ENCODE results near the gene NUDT22.

Gene NUDT22

DNA sequence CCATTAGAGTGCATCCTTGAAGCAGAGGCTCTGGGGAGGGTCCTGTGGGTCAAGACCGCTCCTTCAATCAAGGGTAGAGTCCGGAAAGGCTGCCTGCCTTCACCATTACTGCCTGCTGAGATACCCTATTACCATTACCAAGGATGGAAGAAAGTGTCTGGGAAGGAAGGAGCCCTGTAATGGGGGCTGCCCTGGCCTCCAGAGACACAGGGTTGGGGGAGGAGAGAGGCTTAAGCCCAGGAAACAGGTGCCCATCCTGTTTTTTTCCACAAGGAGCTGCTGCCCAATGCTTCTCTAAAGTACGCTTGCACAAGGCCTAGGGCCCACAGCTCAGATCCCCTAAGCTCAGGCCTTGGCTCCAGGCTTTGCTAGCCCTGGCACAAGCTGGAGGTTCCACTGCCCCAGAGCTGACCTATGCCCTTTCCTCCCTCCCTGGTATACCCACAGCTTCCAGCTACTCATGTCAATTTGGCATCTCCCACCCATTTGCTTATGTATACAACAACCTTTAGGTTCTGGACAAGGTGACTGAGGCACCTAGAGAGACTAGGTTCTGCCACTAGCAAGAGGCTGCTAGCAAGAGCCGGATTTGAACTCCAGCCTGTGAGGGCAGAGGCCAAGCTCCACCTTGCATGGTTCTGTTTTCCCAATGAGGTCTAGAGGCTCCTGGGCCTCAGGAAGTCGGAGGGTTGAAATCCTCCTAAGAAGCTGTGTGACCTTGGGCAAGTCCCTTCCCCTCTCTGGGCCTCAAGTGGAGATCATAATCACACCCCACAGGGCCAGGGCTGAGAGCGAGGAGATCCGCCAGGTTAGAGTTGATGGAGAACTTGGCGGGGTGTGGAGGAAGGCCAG lies 23.7 kb downstream of the NUDT22 start:
- Histone ChIP-seq H3K4me1 (ENCODE audit: insufficient read depth, low read length, severe bottlenecking) (peaks cover 46% of the 10 kb centered on the region), H3K79me2 (ENCODE audit: insufficient read depth, low read length) (no peaks in the 10 kb centered on the region; the same call in 1 of the 2 replicates), H4K20me1 (ENCODE audit: insufficient read depth, low read length) (no peaks in the 10 kb centered on the region), H3K9ac (ENCODE audit: low read length) (no peak overlapping the region), H2AFZ (ENCODE audit: low read length) (no peak overlapping the region), H3K9me3 (ENCODE audit: low read length) (no peaks in the 10 kb centered on the region), H3K9me2 (ENCODE audit: low read depth, low read length) (no peaks in the 10 kb centered on the region), H3K27me3 (ENCODE audit: insufficient read depth, low read length) (no peaks in the 10 kb centered on the region), H3F3A (ENCODE audit: insufficient read depth, low read length) (0 out of 2 replicates have a peak, but pooled peaks cover 3% of the 10 kb centered on the region), H3K36me3 (ENCODE audit: insufficient read depth, low read length) (peaks cover 9% of the 10 kb centered on the region; the same call in 1 of the 2 replicates), H3K4me2 (ENCODE audit: low read length) (no peak overlapping the region), H3K27ac (ENCODE audit: low read depth, low read length, poor library complexity, severe bottlenecking) (no peak overlapping the region), H3K4me3 (ENCODE audit: low read depth, low read length, poor library complexity, severe bottlenecking) (no peak overlapping the region)
- TF ChIP-seq, protein P1, sequence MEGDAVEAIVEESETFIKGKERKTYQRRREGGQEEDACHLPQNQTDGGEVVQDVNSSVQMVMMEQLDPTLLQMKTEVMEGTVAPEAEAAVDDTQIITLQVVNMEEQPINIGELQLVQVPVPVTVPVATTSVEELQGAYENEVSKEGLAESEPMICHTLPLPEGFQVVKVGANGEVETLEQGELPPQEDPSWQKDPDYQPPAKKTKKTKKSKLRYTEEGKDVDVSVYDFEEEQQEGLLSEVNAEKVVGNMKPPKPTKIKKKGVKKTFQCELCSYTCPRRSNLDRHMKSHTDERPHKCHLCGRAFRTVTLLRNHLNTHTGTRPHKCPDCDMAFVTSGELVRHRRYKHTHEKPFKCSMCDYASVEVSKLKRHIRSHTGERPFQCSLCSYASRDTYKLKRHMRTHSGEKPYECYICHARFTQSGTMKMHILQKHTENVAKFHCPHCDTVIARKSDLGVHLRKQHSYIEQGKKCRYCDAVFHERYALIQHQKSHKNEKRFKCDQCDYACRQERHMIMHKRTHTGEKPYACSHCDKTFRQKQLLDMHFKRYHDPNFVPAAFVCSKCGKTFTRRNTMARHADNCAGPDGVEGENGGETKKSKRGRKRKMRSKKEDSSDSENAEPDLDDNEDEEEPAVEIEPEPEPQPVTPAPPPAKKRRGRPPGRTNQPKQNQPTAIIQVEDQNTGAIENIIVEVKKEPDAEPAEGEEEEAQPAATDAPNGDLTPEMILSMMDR (IDR thresholded peaks at IDR 0.05; ENCODE audit: low read length), result no peak
- no peak for TF ChIP-seq EZH2 (IDR thresholded peaks at IDR 0.05; ENCODE audit: borderline replicate concordance, low read length)

DNA sequence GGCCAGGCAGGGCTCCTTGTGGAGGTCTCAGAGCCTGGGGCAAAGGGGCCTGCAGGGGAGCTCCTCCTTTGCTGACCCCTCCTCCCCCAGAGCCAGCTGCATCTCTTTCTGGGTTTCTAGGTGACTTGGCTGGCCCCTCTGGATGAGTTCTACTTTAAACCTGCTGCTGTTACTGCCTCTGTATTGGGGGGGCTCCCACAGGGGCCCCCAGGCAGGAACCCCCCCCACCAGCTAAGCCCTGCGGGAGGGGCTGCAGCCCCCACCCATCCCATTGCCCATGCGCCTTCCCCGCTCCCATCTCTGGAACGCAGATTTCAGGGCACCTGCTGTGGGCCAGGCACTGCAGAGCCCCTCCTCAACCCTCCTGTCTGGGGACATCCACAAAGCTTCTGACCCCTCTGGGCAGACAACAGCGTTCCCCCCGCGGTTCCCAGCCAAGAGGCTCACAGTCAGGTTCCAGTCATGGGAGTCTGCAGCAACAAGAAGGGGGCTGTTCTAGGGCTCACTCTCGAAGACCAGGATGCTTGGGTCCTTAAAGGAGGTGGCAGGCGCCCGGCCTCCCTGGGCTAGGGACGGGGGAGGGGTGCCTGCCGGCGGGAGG lies 24.4 kb downstream of the NUDT22 start:
- Histone ChIP-seq H4K20me1 (ENCODE audit: insufficient read depth, low read length) (no peaks in the 10 kb centered on the region), H3K79me2 (ENCODE audit: insufficient read depth, low read length) (no peaks in the 10 kb centered on the region; the same call in 1 of the 2 replicates), H3K27me3 (ENCODE audit: insufficient read depth, low read length) (no peaks in the 10 kb centered on the region), H3K4me3 (ENCODE audit: low read depth, low read length, poor library complexity, severe bottlenecking) (peak overlapping the region; percentile 71), H3K36me3 (ENCODE audit: insufficient read depth, low read length) (0 out of 2 replicates have a peak, but pooled peaks cover 7% of the 10 kb centered on the region), H3K4me2 (ENCODE audit: low read length) (peak overlapping the region; percentile 93), H3K9ac (ENCODE audit: low read length) (peak overlapping the region; percentile 71), H3K27ac (ENCODE audit: low read depth, low read length, poor library complexity, severe bottlenecking) (no peak overlapping the region), H3K9me2 (ENCODE audit: low read depth, low read length) (no peaks in the 10 kb centered on the region), H3K4me1 (ENCODE audit: insufficient read depth, low read length, severe bottlenecking) (peaks cover 39% of the 10 kb centered on the region), H3K9me3 (ENCODE audit: low read length) (no peaks in the 10 kb centered on the region), H2AFZ (ENCODE audit: low read length) (no peak overlapping the region), H3F3A (ENCODE audit: insufficient read depth, low read length) (0 out of 2 replicates have a peak, but pooled peaks cover 3% of the 10 kb centered on the region)
- no peak for TF ChIP-seq EZH2 (IDR thresholded peaks at IDR 0.05; ENCODE audit: borderline replicate concordance, low read length)
- TF ChIP-seq, protein P1 (IDR thresholded peaks at IDR 0.05; ENCODE audit: low read length), result no peak

DNA sequence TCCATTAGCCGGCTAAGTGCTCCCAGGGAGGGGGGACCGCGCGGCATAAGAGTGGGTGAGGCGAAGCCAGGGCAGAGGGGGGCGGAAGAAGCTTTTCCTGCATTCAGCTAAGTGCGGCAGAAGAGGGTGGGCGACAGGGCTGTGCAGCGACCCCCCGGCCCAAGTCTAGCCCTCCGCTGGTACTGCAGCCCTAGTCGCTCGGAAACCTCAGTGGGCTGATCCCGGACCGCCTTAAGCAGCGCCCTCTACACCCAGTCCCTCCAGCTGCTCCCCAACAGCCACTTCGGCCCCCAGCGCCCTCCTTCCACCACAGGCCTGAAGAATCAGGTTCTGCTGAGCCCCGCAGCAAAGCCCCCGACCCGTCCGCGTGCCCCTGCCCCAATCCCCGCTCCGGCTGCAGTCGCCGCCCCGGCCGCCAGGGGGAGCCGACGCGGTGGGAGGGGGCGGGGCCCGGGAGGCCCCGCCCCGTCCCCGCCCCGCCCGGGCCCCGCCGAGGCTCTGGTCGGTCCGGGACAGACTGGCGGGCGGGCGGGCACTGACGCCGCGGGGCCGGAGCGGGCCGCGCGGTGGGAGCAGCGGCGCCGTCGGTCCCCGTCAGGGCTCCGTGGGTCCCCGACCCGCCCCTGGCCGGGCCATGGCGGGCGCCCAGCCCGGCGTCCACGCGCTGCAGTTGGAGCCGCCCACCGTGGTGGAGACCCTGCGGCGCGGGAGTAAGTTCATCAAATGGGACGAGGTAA lies 25.1 kb downstream of the NUDT22 start, which contains the start of gene PLCB3:
Gene PLCB3, plus strand, starts transcription at position 515 of the 737 bp plus-strand sequence. Its CDS starts 120 bp downstream, at position 635.
- no peak within 1 kb of the TSS for H3K27ac ChIP-seq (ENCODE audit: low read depth, low read length, poor library complexity, severe bottlenecking)
- no peaks in the 10 kb centered on the region for H3K79me2 ChIP-seq (ENCODE audit: insufficient read depth, low read length)
- peaks cover 38% of the 10 kb centered on the region for H3K4me1 ChIP-seq (ENCODE audit: insufficient read depth, low read length, severe bottlenecking)
- H4K20me1 ChIP-seq (ENCODE audit: insufficient read depth, low read length), result no peaks in the 10 kb centered on the region
- H3F3A ChIP-seq (ENCODE audit: insufficient read depth, low read length), result 0 out of 2 replicates have a peak, but pooled peaks cover 3% of the 10 kb centered on the region
- H3K4me3 ChIP-seq (ENCODE audit: low read depth, low read length, poor library complexity, severe bottlenecking), result peak within 1 kb of the TSS; percentile 71
- H3K9me3 ChIP-seq (ENCODE audit: low read length), result no peaks in the 10 kb centered on the region
- H3K4me2 ChIP-seq (ENCODE audit: low read length), result peak within 1 kb of the TSS; percentile 93
- 0 out of 2 replicates have a peak, but pooled peaks cover 7% of the 10 kb centered on the region for H3K36me3 ChIP-seq (ENCODE audit: insufficient read depth, low read length)
- no peak within 1 kb of the TSS for H2AFZ ChIP-seq (ENCODE audit: low read length)
- no peaks in the 10 kb centered on the region for H3K27me3 ChIP-seq (ENCODE audit: insufficient read depth, low read length)
- no peak for TF ChIP-seq EZH2 (IDR thresholded peaks at IDR 0.05; ENCODE audit: borderline replicate concordance, low read length)
- TF ChIP-seq, protein P1 (IDR thresholded peaks at IDR 0.05; ENCODE audit: low read length), result peak; percentile 62
- no peaks in the 10 kb centered on the region for H3K9me2 ChIP-seq (ENCODE audit: low read depth, low read length)
- H3K9ac ChIP-seq (ENCODE audit: low read length), result peak within 1 kb of the TSS; percentile 79

All from OCI-LY1 (cell line).